Breast epithelium (tissue), 3 donors: ENCODE results near the gene LARP6.
A peak's percentile ranks its signal among the peaks of the same experiment; 100 is the strongest.

Experiments
- POLR2A ChIP-seq: fragments of 450-650 bp; IDR thresholded peaks from one replicate; pipeline ENCODE4 v1.6.1; 2016; ENCODE audit warnings: antibody characterized with exemption, mild to moderate bottlenecking, moderate library complexity
- POLR2AphosphoS5 ChIP-seq, 3 donors: sonication (generic); formaldehyde crosslinking; IDR thresholded peaks; one replicate each; pipeline ENCODE4 v1.6.1; 2017; ENCODE audit warnings: antibody characterized with exemption in 3 of 3
- TF ChIP-seq, protein P1 (sequence below), 3 donors: fragments of 450-650 bp; IDR thresholded peaks; one replicate each; pipeline ENCODE4 v1.5.1; 2016 to 2017; ENCODE audit warnings: antibody characterized with exemption in 3 of 3, mild to moderate bottlenecking in 3 of 3, moderate library complexity in 3 of 3

DNA sequence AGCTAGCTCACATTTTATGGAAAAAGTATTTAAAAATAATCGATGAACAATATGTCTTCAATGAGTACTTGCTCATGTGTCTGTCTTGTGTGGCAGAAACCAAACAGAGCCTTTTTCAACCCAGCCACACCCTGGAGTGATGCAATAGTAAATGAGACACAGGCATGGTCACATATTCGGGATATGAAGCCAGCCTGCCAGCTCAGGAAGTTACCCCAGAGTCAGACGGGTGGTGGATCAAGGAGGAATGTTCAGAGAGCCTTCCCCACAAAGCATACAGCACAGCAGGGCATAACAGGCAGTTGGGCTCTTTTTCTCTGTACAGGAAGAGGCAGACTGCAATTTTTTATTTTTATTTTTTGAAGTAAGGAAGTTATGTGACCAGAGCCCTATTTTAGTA, 27.3 kb downstream of the LARP6 start:
- TF ChIP-seq POLR2A (no peak), POLR2AphosphoS5 (IDR thresholded peaks at IDR 0.05) (peak in 1 of 3 donors; percentile 67)
- TF ChIP-seq, protein P1, sequence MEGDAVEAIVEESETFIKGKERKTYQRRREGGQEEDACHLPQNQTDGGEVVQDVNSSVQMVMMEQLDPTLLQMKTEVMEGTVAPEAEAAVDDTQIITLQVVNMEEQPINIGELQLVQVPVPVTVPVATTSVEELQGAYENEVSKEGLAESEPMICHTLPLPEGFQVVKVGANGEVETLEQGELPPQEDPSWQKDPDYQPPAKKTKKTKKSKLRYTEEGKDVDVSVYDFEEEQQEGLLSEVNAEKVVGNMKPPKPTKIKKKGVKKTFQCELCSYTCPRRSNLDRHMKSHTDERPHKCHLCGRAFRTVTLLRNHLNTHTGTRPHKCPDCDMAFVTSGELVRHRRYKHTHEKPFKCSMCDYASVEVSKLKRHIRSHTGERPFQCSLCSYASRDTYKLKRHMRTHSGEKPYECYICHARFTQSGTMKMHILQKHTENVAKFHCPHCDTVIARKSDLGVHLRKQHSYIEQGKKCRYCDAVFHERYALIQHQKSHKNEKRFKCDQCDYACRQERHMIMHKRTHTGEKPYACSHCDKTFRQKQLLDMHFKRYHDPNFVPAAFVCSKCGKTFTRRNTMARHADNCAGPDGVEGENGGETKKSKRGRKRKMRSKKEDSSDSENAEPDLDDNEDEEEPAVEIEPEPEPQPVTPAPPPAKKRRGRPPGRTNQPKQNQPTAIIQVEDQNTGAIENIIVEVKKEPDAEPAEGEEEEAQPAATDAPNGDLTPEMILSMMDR (IDR thresholded peaks at IDR 0.05) = no peak
